ENCODE data around the gene TWIST2. TPM values are rescaled to one million over a fixed set of nuclear protein-coding genes. Genes with fewer than 3 reads are reported as not detected.

The TWIST2 gene
- total RNA-seq, 2 donors from 2014 or later, result 41.4 to 62.1 TPM

- no peaks in the 10 kb centered on the region for H3K9me3 ChIP-seq
- no peaks in the 10 kb centered on the region for H3K27me3 ChIP-seq (replicated peaks; ENCODE audit: insufficient read depth)
- DNase-seq (ENCODE audit: low spot score) (peak; percentile 84), ATAC-seq (ENCODE audit: insufficient number of reproducible peaks, low FRiP score, low read depth) (peak; percentile 76)
- peaks cover 37 to 64% of the 10 kb centered on the region in 2 donors for H3K4me1 ChIP-seq (ENCODE audit: control insufficient read depth in 1 of 2, low read depth in 2 of 2)
- peak overlapping the region; percentile 91 to 92 for H3K27ac ChIP-seq
- peak overlapping the region; percentile 62 for H3K4me3 ChIP-seq
- H3K36me3 ChIP-seq, result no peaks in the 10 kb centered on the region
- no peak for TF ChIP-seq CTCF (IDR thresholded peaks at IDR 0.05)
Observed at GRCh38 chr2:238864207-238865014, 16.5 kb downstream of the TWIST2 start.

- Histone ChIP-seq H3K27me3 (replicated peaks; ENCODE audit: insufficient read depth) (no peaks in the 10 kb centered on the region), H3K9me3 (no peaks in the 10 kb centered on the region), H3K36me3 (no peaks in the 10 kb centered on the region), H3K4me1 (ENCODE audit: control insufficient read depth in 1 of 2, low read depth in 2 of 2) (peaks cover 37 to 64% of the 10 kb centered on the region in 2 donors), H3K4me3 (no peak overlapping the region), H3K27ac (peak overlapping the region; percentile 91 to 92)
- DNase-seq (ENCODE audit: low spot score) (no peak), ATAC-seq (ENCODE audit: insufficient number of reproducible peaks, low FRiP score, low read depth) (no peak)
- TF ChIP-seq CTCF (IDR thresholded peaks at IDR 0.05), result no peak
Observed at GRCh38 chr2:238865015-238865719, 17.3 kb downstream of the TWIST2 start.

- no peaks in the 10 kb centered on the region for H3K9me3 ChIP-seq
- no peak overlapping the region for H3K4me3 ChIP-seq
- peaks cover 37 to 64% of the 10 kb centered on the region in 2 donors for H3K4me1 ChIP-seq (ENCODE audit: control insufficient read depth in 1 of 2, low read depth in 2 of 2)
- TF ChIP-seq CTCF (IDR thresholded peaks at IDR 0.05), result no peak
- no peaks in the 10 kb centered on the region for H3K36me3 ChIP-seq
- peak overlapping the region; percentile 91 to 92 for H3K27ac ChIP-seq
- no peak for ATAC-seq (ENCODE audit: insufficient number of reproducible peaks, low FRiP score, low read depth)
- DNase-seq (ENCODE audit: low spot score), result no peak
- H3K27me3 ChIP-seq (replicated peaks; ENCODE audit: insufficient read depth), result no peaks in the 10 kb centered on the region
Observed at GRCh38 chr2:238865744-238866355, 18.0 kb downstream of the TWIST2 start.

GRCh38 chr2:238866656-238867277 is 18.9 kb downstream of the TWIST2 start:
- DNase-seq (ENCODE audit: low spot score) (no peak), ATAC-seq (ENCODE audit: insufficient number of reproducible peaks, low FRiP score, low read depth) (no peak)
- TF ChIP-seq CTCF (IDR thresholded peaks at IDR 0.05), result no peak
- no peaks in the 10 kb centered on the region for H3K27me3 ChIP-seq (replicated peaks; ENCODE audit: insufficient read depth)
- H3K4me3 ChIP-seq, result no peak overlapping the region
- no peaks in the 10 kb centered on the region for H3K36me3 ChIP-seq
- peaks cover 37 to 64% of the 10 kb centered on the region in 2 donors for H3K4me1 ChIP-seq (ENCODE audit: control insufficient read depth in 1 of 2, low read depth in 2 of 2)
- H3K9me3 ChIP-seq, result no peaks in the 10 kb centered on the region
- peak overlapping the region; percentile 66 to 91 for H3K27ac ChIP-seq

Measured in thoracic aorta (tissue), 2 donors.